DMS114 treated with DMSO at 0.1 percent for 48 hours (cell line): Measurements from ENCODE around the gene RLN3.

Source experiments
- DNase-seq: peaks from one replicate; lab custom pipeline; 2025; ENCODE audit not compliant: unreplicated experiment; lab: John Stamatoyannopoulos, UW

RLN3 gene

GRCh38 chr19:14027856-14028450 lies at the start of gene RLN3:
Gene RLN3 (plus strand): TSS chr19:14028148. CDS start chr19:14028205, 57 bp downstream.
- no peak for DNase-seq

GRCh38 chr19:13978351-13979243 lies 49.4 kb upstream of the RLN3 start:
- no peak for DNase-seq

- no peak for DNase-seq
Measured at GRCh38 chr19:13979244-13979615, 48.7 kb upstream of the RLN3 start.

GRCh38 chr19:13979686-13980085 lies 48.3 kb upstream of the RLN3 start:
- DNase-seq: no peak

- DNase-seq: no peak
Measured at GRCh38 chr19:13980340-13980739, 47.6 kb upstream of the RLN3 start.

GRCh38 chr19:13981021-13981420 lies 46.9 kb upstream of the RLN3 start:
- DNase-seq: no peak

GRCh38 chr19:13981467-13981866 lies 46.5 kb upstream of the RLN3 start:
- DNase-seq: no peak

- no peak for DNase-seq
Measured at GRCh38 chr19:13981988-13982501, 45.9 kb upstream of the RLN3 start.

- no peak for DNase-seq
Measured at GRCh38 chr19:13982773-13983172, 45.2 kb upstream of the RLN3 start.

GRCh38 chr19:13983213-13983889 lies 44.6 kb upstream of the RLN3 start:
- DNase-seq: no peak

GRCh38 chr19:13984186-13984585 lies 43.8 kb upstream of the RLN3 start:
- no peak for DNase-seq

- DNase-seq: no peak
Measured at GRCh38 chr19:13984875-13985741, 42.8 kb upstream of the RLN3 start.

- DNase-seq: no peak
Measured at GRCh38 chr19:13985771-13986347, 42.1 kb upstream of the RLN3 start.

- DNase-seq: no peak
Measured at GRCh38 chr19:13986348-13986904, 41.5 kb upstream of the RLN3 start.

- DNase-seq: no peak
Measured at GRCh38 chr19:13987101-13987890, 40.7 kb upstream of the RLN3 start.

- DNase-seq: no peak
Measured at GRCh38 chr19:13989487-13989886, 38.5 kb upstream of the RLN3 start.

- DNase-seq: no peak
Measured at GRCh38 chr19:13990085-13990484, 37.9 kb upstream of the RLN3 start.

GRCh38 chr19:13992025-13992424 lies 35.9 kb upstream of the RLN3 start:
- DNase-seq: no peak

- DNase-seq: no peak
Measured at GRCh38 chr19:13993590-13994300, 34.2 kb upstream of the RLN3 start.
